Right atrium auricular region (tissue), 2 donors: ENCODE data around the gene MAGI2. TPM values are rescaled to one million over a fixed set of nuclear protein-coding genes. Genes with fewer than 3 reads are reported as not detected.

Experiments used
- DNase-seq: peaks from one replicate; pipeline ENCODE4 v3.0.0-alpha.2; 2019; ENCODE audit warnings: low spot score
- H3K27ac ChIP-seq, 2 donors: fragments of 200-600 bp; sonication (generic); 1 replicate in 1 of 2; 2 replicates in 1 of 2; pipeline ENCODE4 v1.5.1; 2016 to 2019
- H3K27me3 ChIP-seq, 2 donors: fragments of 200-600 bp; sonication (generic); one replicate each; pipeline versions ENCODE4 v1.5.1 to v1.6.0; 2017 to 2019
- H3K36me3 ChIP-seq: fragments of 200-600 bp; sonication (generic); one replicate; pipeline ENCODE4 v1.5.1; 2016
- H3K4me1 ChIP-seq, 2 donors: fragments of 200-600 bp; sonication (generic); one replicate each; pipeline versions ENCODE4 v1.5.1 to v1.6.0; 2017 to 2019
- H3K4me3 ChIP-seq, 2 donors: fragments of 200-600 bp; sonication (generic); 1 replicate in 1 of 2; 2 replicates in 1 of 2; pipeline ENCODE4 v1.5.1; 2017 to 2019; ENCODE audit warnings: mild to moderate bottlenecking in 1 of 2, moderate library complexity in 1 of 2
- H3K9me3 ChIP-seq, 2 donors: fragments of 200-600 bp; sonication (generic); one replicate each; pipeline ENCODE4 v1.5.1; 2019
- CTCF ChIP-seq, 2 donors: fragments of 200-600 bp; sonication (generic); IDR thresholded peaks; one replicate each; pipeline ENCODE4 v1.5.1; 2019; ENCODE audit warnings: antibody characterized with exemption in 2 of 2
- total RNA-seq, 2 donors: library from RNA; depleted of rRNA; stranded (reverse); fragments of >200 nt; gene quantifications; one replicate each; pipeline ENCODE4 v1.1.0, GENCODE V29; 2016

MAGI2 gene
- total RNA-seq, 2 donors from 2014 or later = 5.9 to 6.0 TPM

DNA sequence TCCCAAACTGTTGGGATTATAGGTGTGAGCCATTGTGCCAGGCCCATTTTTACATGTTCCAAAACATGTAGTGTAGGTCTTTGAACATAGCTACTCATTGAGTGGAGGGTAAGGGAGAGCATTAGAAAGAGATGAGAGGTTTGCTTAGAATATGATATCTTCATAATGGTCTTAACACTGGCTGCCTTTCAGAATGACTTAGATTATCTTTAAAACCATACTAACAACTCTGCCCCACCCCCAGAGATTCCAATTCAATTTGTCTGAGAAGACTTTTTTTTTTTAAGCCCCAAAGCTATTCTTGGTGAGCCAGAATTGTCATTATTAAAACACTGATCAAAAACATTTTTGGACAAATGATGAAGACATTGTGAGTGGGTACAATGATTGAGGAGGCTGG is 1486.0 kb downstream of the MAGI2 start:
- no peak for DNase-seq
- no peaks in the 10 kb centered on the region for H3K9me3 ChIP-seq
- no peaks in the 10 kb centered on the region for H3K27me3 ChIP-seq
- H3K36me3 ChIP-seq = no peaks in the 10 kb centered on the region
- no peaks in the 10 kb centered on the region for H3K4me1 ChIP-seq
- H3K4me3 ChIP-seq = no peak overlapping the region
- H3K27ac ChIP-seq = no peak overlapping the region
- TF ChIP-seq CTCF (IDR thresholded peaks at IDR 0.05) = no peak
